HepG2 (cell line): ENCODE data around the gene COL18A1. TPM values are rescaled to one million over a fixed set of nuclear protein-coding genes. Genes with fewer than 3 reads are reported as not detected.

Source experiments
- AGO1 ChIP-seq: fragments of 200-400 bp; formaldehyde crosslinking; IDR thresholded peaks from 2 replicates; pipeline ENCODE4 v1.6.1; 2017; ENCODE audit warnings: mild to moderate bottlenecking, low read depth, low read length, moderate library complexity; ENCODE audit not compliant: poor library complexity, severe bottlenecking
- CREB1 ChIP-seq, 2 experiments: fragments of 450-650 bp in 1 of 2; IDR thresholded peaks; 2 replicates each; pipeline ENCODE4 v1.6.1; 2016 to 2017; ENCODE audit warnings: control low read depth in 1 of 2, mild to moderate bottlenecking in 1 of 2, missing compliant biosample characterization in 1 of 2, missing genetic modification characterization in 1 of 2
- FOXO4 ChIP-seq: sonication (generic); formaldehyde crosslinking; conservative IDR thresholded peaks from 2 replicates; pipeline ENCODE4 v1.8.1; 2023; ENCODE audit warnings: missing genetic modification reagents
- KDM6A ChIP-seq: IDR thresholded peaks from 2 replicates; pipeline ENCODE4 v1.6.1; 2016; ENCODE audit warnings: low read depth
- MATR3 ChIP-seq: sonication (generic); formaldehyde crosslinking; IDR thresholded peaks from 2 replicates; pipeline ENCODE4 v1.4.0; 2020; ENCODE audit warnings: missing genetic modification reagents
- MBNL3 ChIP-seq: fragments of 250-450 bp; sonication (Bioruptor Pico); conservative IDR thresholded peaks from 2 replicates; pipeline ENCODE4 v1.8.0; 2022; ENCODE audit warnings: mild to moderate bottlenecking, inconsistent platforms
- MZF1 ChIP-seq: sonication (generic); formaldehyde crosslinking; IDR thresholded peaks from 2 replicates; pipeline ENCODE4 v1.8.1; 2023; ENCODE audit warnings: mild to moderate bottlenecking, missing genetic modification reagents, borderline replicate concordance
- NCOR1 ChIP-seq: fragments of 200-600 bp; sonication (generic); IDR thresholded peaks from 2 replicates; pipeline ENCODE4 v1.7.0; 2017; ENCODE audit warnings: antibody characterized with exemption, low read length, borderline replicate concordance
- NFKB2 ChIP-seq: sonication (generic); formaldehyde crosslinking; IDR thresholded peaks from 2 replicates; pipeline ENCODE4 v1.4.0; 2020; ENCODE audit warnings: missing genetic modification reagents, borderline replicate concordance
- PBX3 ChIP-seq: sonication (generic); formaldehyde crosslinking; IDR thresholded peaks from 2 replicates; pipeline ENCODE4 v1.8.1; 2023; ENCODE audit warnings: missing genetic modification reagents, inconsistent platforms, borderline replicate concordance
- POLR2A ChIP-seq, 2 experiments: IDR thresholded peaks; 2 replicates each; pipeline ENCODE4 v1.6.1; 2011; ENCODE audit warnings: low read depth in 2 of 2, low read length in 2 of 2, mild to moderate bottlenecking in 1 of 2, moderate library complexity in 1 of 2; ENCODE audit not compliant: insufficient read depth in 1 of 2
- SP140L ChIP-seq: sonication (generic); formaldehyde crosslinking; IDR thresholded peaks from 2 replicates; pipeline ENCODE4 v1.4.0; 2020; ENCODE audit warnings: missing genetic modification reagents, borderline replicate concordance
- TFAP4 ChIP-seq: sonication (generic); IDR thresholded peaks from 2 replicates; pipeline ENCODE4 v1.6.1; 2016; ENCODE audit warnings: low read depth, borderline replicate concordance
- ZMAT5 ChIP-seq: sonication (generic); formaldehyde crosslinking; IDR thresholded peaks from 2 replicates; pipeline ENCODE4 v1.5.0; 2020; ENCODE audit warnings: mild to moderate bottlenecking, low read depth, missing genetic modification reagents, borderline replicate concordance
- ZNF276 ChIP-seq: sonication (generic); formaldehyde crosslinking; IDR thresholded peaks from 2 replicates; pipeline ENCODE4 v1.4.0; 2020; ENCODE audit warnings: mild to moderate bottlenecking, low read depth, missing genetic modification reagents
- ZNF296 ChIP-seq: sonication (generic); formaldehyde crosslinking; conservative IDR thresholded peaks from 2 replicates; pipeline ENCODE4 v1.5.0; 2020; ENCODE audit warnings: mild to moderate bottlenecking, missing genetic modification reagents
- ZNF33A ChIP-seq: sonication (generic); formaldehyde crosslinking; IDR thresholded peaks from 2 replicates; pipeline ENCODE4 v1.5.1; 2020; ENCODE audit warnings: missing genetic modification reagents, mild to moderate bottlenecking, moderate library complexity, borderline replicate concordance
- ZNF362 ChIP-seq: sonication (generic); formaldehyde crosslinking; IDR thresholded peaks from 2 replicates; pipeline ENCODE4 v1.4.0; 2020; ENCODE audit warnings: missing genetic modification reagents, mild to moderate bottlenecking, borderline replicate concordance
- ZNF430 ChIP-seq: sonication (generic); formaldehyde crosslinking; IDR thresholded peaks from 2 replicates; pipeline ENCODE4 v1.9.0; 2021; ENCODE audit warnings: mild to moderate bottlenecking, missing genetic modification reagents
- ZNF639 ChIP-seq: conservative IDR thresholded peaks from 2 replicates; pipeline ENCODE4 v1.6.1; 2018; ENCODE audit warnings: missing genetic modification reagents
- ZNF724P ChIP-seq: sonication (generic); formaldehyde crosslinking; IDR thresholded peaks from 2 replicates; pipeline ENCODE4 v1.8.0; 2022; ENCODE audit warnings: missing genetic modification reagents, borderline replicate concordance
- polyA plus RNA-seq, 8 experiments: library from polyadenylated mRNA; depleted of rRNA in 3 of 8; stranded (reverse) in 7 of 8; unstranded in 1 of 8; fragments of >200 nt; fragmentation: Illumina TruSeq in 4 of 8; extraction: Trizol in 4 of 8; gene quantifications; 2 replicates each; pipeline versions ENCODE4 v1.2.1 to v1.2.3, GENCODE V29; 2011 to 2016; ENCODE audit warnings: low read depth in 4 of 8, missing spikeins in 1 of 8, mixed read lengths in 1 of 8; ENCODE audit not compliant: insufficient read depth in 1 of 8
- total RNA-seq, 5 experiments: library from RNA; depleted of rRNA; stranded (reverse); fragments of >200 nt; fragmentation: Illumina TruSeq; extraction: Trizol; gene quantifications; 2 replicates each; pipeline ENCODE4 v1.2.3, GENCODE V29; 2016; ENCODE audit warnings: low read depth in 1 of 5

COL18A1 gene
- total and polyA plus RNA-seq, 2 of the 13 experiments (the other 11 are each of a cell fraction or from before 2014, with no cell fraction given): 79.0 to 102 TPM

GRCh38 chr21:45407629-45408247 is 2.8 kb downstream of the COL18A1 start (continued):
- TF ChIP-seq ZNF362 (CRISPR knock-in tag) (no peak), ZNF276 (CRISPR knock-in tag) (no peak), CREB1 (IDR thresholded peaks at IDR 0.05) (no peak), CREB1 (CRISPR knock-in tag; IDR thresholded peaks at IDR 0.05) (no peak), AGO1 (peak; percentile 15), KDM6A (CRISPR knock-in tag) (no peak), FOXO4 (CRISPR knock-in tag) (no peak), ZNF33A (CRISPR knock-in tag) (no peak), TFAP4 (no peak), ZNF430 (CRISPR knock-in tag) (no peak), ZNF724P (CRISPR knock-in tag) (no peak), MBNL3 (CRISPR knock-in tag) (no peak), PBX3 (CRISPR knock-in tag) (no peak), NFKB2 (CRISPR knock-in tag) (0 out of 2 replicates have a peak, but pooled peaks have one; percentile 11), ZNF296 (CRISPR knock-in tag) (no peak), MZF1 (no peak), ZNF639 (CRISPR knock-in tag) (no peak), SP140L (CRISPR knock-in tag) (no peak), POLR2A (IDR thresholded peaks at IDR 0.05; ENCODE audit: insufficient read depth in 1 of 2, low read depth in 2 of 2, low read length in 2 of 2) (no peak), NCOR1 (no peak), MATR3 (no peak), ZMAT5 (CRISPR knock-in tag) (no peak)
